H9 (cell line): Measurements from ENCODE around the gene TRIM73. TPM values are rescaled to one million over a fixed set of nuclear protein-coding genes. Genes with fewer than 3 reads are reported as not detected.
"Not testable (repeated sequence)": the region's sequence is repeated elsewhere in the genome, so short reads cannot be mapped to it uniquely, and the experiment has no call there.

Experiments used
- DNase-seq: peaks from one replicate; pipeline ENCODE4 v3.0.0-alpha.2; 2017
- H2AFZ ChIP-seq: one replicate; pipeline ENCODE4 v1.6.1; 2013; ENCODE audit warnings: mild to moderate bottlenecking, low read length, control low read depth, moderate library complexity
- H2AK5ac ChIP-seq: 2 replicates; pipeline ENCODE4 v1.6.1; 2013; ENCODE audit warnings: low read length, control low read depth, mixed read lengths; ENCODE audit not compliant: insufficient read length
- H2BK120ac ChIP-seq: one replicate; pipeline ENCODE4 v1.6.1; 2013; ENCODE audit warnings: low read depth, mild to moderate bottlenecking, low read length, control low read depth, inconsistent platforms; ENCODE audit not compliant: poor library complexity, severe bottlenecking
- H2BK12ac ChIP-seq: 2 replicates; pipeline ENCODE4 v1.6.1; 2013; ENCODE audit warnings: low read length, control low read depth, mixed read lengths, low read depth; ENCODE audit not compliant: insufficient read length
- H2BK15ac ChIP-seq: 2 replicates; pipeline ENCODE4 v1.6.1; 2013; ENCODE audit warnings: low read depth, low read length, control low read depth
- H2BK20ac ChIP-seq: one replicate; pipeline ENCODE4 v1.6.1; 2013; ENCODE audit warnings: low read depth, mild to moderate bottlenecking, low read length, control low read depth, inconsistent platforms; ENCODE audit not compliant: poor library complexity, severe bottlenecking
- H2BK5ac ChIP-seq: 2 replicates; pipeline ENCODE4 v1.6.1; 2013; ENCODE audit warnings: low read length, control low read depth, mixed read lengths; ENCODE audit not compliant: insufficient read length
- H3K14ac ChIP-seq: 2 replicates; pipeline ENCODE4 v1.6.1; 2013; ENCODE audit warnings: low read length, control low read depth; ENCODE audit not compliant: insufficient read depth
- H3K18ac ChIP-seq: 2 replicates; pipeline ENCODE4 v1.6.1; 2013; ENCODE audit warnings: low read depth, mild to moderate bottlenecking, mixed read lengths, low read length, control low read depth; ENCODE audit not compliant: insufficient read length
- H3K23ac ChIP-seq: 2 replicates; pipeline ENCODE4 v1.6.1; 2013; ENCODE audit warnings: low read length, control low read depth, mixed read lengths, low read depth; ENCODE audit not compliant: insufficient read length
- H3K23me2 ChIP-seq: 2 replicates; pipeline ENCODE4 v1.6.1; 2013; ENCODE audit warnings: low read depth, mild to moderate bottlenecking, mixed read lengths, low read length, control low read depth; ENCODE audit not compliant: insufficient read length, poor library complexity, severe bottlenecking
- H3K27ac ChIP-seq: 2 replicates; pipeline ENCODE4 v1.5.1; 2013; ENCODE audit warnings: low read length, control low read depth, mixed read lengths, low read depth; ENCODE audit not compliant: insufficient read length
- H3K27me3 ChIP-seq: 2 replicates; pipeline ENCODE4 v1.6.1; 2013; ENCODE audit warnings: low read length, control low read depth, inconsistent platforms; ENCODE audit not compliant: insufficient read depth
- H3K4ac ChIP-seq: 2 replicates; pipeline ENCODE4 v1.6.1; 2013; ENCODE audit warnings: low read depth, mild to moderate bottlenecking, control low read depth, inconsistent platforms, low read length, moderate library complexity
- H3K4me1 ChIP-seq: 2 replicates; pipeline ENCODE4 v1.6.1; 2013; ENCODE audit warnings: low read length, control low read depth, inconsistent platforms; ENCODE audit not compliant: insufficient read depth
- H3K4me2 ChIP-seq: 2 replicates; pipeline ENCODE4 v1.6.1; 2013; ENCODE audit warnings: low read length, control low read depth, mixed read lengths; ENCODE audit not compliant: insufficient read length, insufficient read depth
- H3K56ac ChIP-seq: 2 replicates; pipeline ENCODE4 v1.6.1; 2013; ENCODE audit warnings: low read depth, mild to moderate bottlenecking, mixed read lengths, low read length, control low read depth; ENCODE audit not compliant: insufficient read length
- H3K79me1 ChIP-seq: 2 replicates; pipeline ENCODE4 v1.6.1; 2013; ENCODE audit warnings: low read depth, mild to moderate bottlenecking, moderate library complexity, low read length, control low read depth, inconsistent platforms; ENCODE audit not compliant: insufficient read depth, poor library complexity, severe bottlenecking
- H3K79me2 ChIP-seq: 2 replicates; pipeline ENCODE4 v1.6.1; 2013; ENCODE audit warnings: low read length, control low read depth, inconsistent platforms; ENCODE audit not compliant: insufficient read depth
- H3K9ac ChIP-seq: 2 replicates; pipeline ENCODE4 v1.6.1; 2013; ENCODE audit warnings: low read length, control low read depth, mixed read lengths; ENCODE audit not compliant: insufficient read length; ENCODE audit errors: extremely low read depth
- H3K9me3 ChIP-seq: one replicate; pipeline ENCODE4 v1.6.1; 2013; ENCODE audit warnings: low read depth, low read length, inconsistent platforms; ENCODE audit not compliant: control insufficient read depth
- H3T11ph ChIP-seq: one replicate; pipeline ENCODE4 v1.6.1; 2013; ENCODE audit warnings: mild to moderate bottlenecking, low read length, control low read depth, inconsistent platforms
- H4K20me1 ChIP-seq: one replicate; pipeline ENCODE4 v1.6.1; 2013; ENCODE audit not compliant: control insufficient read depth, insufficient read length, insufficient read depth
- H4K5ac ChIP-seq: 2 replicates; pipeline ENCODE4 v1.6.1; 2013; ENCODE audit warnings: low read depth, mild to moderate bottlenecking, mixed read lengths, low read length, control low read depth; ENCODE audit not compliant: insufficient read length
- H4K8ac ChIP-seq: replicated peaks from 2 replicates; pipeline ENCODE4 v1.6.1; 2013; ENCODE audit warnings: low read length, control low read depth, mixed read lengths, low read depth; ENCODE audit not compliant: insufficient read length
- H4K91ac ChIP-seq: 2 replicates; pipeline ENCODE4 v1.6.1; 2013; ENCODE audit warnings: low read depth, mild to moderate bottlenecking, moderate library complexity, mixed read lengths, low read length, control low read depth; ENCODE audit not compliant: insufficient read length
- H3K27ac Mint-ChIP-seq, 3 experiments: 2 replicates in 2 of 3; 3 replicates in 1 of 3; pipeline ENCODE4 v1.8.0; 2020 to 2021; ENCODE audit warnings: mixed read lengths in 3 of 3, mild to moderate bottlenecking in 1 of 3, moderate library complexity in 1 of 3
- H3K27me3 Mint-ChIP-seq: 2 replicates; pipeline ENCODE4 v1.8.0; 2021; ENCODE audit warnings: low read depth, mild to moderate bottlenecking, moderate library complexity, mixed read lengths
- H3K36me3 Mint-ChIP-seq, 3 experiments: 2 replicates in 2 of 3; 3 replicates in 1 of 3; pipeline ENCODE4 v1.8.0; 2020 to 2021; ENCODE audit warnings: low read depth in 3 of 3, mixed read lengths in 3 of 3; ENCODE audit not compliant: insufficient read depth in 1 of 3
- H3K4me1 Mint-ChIP-seq, 2 experiments: 2 replicates each; pipeline ENCODE4 v1.8.0; 2020; ENCODE audit warnings: mixed read lengths in 2 of 2
- H3K4me3 Mint-ChIP-seq, 2 experiments: 2 replicates in 1 of 2; 3 replicates in 1 of 2; pipeline ENCODE4 v1.8.0; 2020 to 2021; ENCODE audit warnings: mild to moderate bottlenecking in 2 of 2, mixed read lengths in 2 of 2, moderate library complexity in 1 of 2
- H3K9me3 Mint-ChIP-seq, 2 experiments: 2 replicates in 1 of 2; 3 replicates in 1 of 2; pipeline ENCODE4 v1.8.0; 2020; ENCODE audit warnings: mild to moderate bottlenecking in 2 of 2, mixed read lengths in 2 of 2, moderate library complexity in 1 of 2
- WGBS: extraction: QIAGEN DNeasy Blood & Tissue Kit; methylation state at CpG from one replicate; pipeline ENCODE4 v1.1.7; 2013; ENCODE audit warnings: missing lambda C conversion rate, low lambda C conversion rate, mixed read lengths; ENCODE audit not compliant: insufficient read length; ENCODE audit errors: extremely low coverage; 5-methylcytosine and 5-hydroxymethylcytosine counted together
- total RNA-seq: library from RNA; stranded (reverse); gene quantifications from 2 replicates; pipeline ENCODE4 v1.2.1, GENCODE V29; 2021

TRIM73 gene
- total RNA-seq, 1 experiment from 2014 or later: 2.9 TPM

DNA sequence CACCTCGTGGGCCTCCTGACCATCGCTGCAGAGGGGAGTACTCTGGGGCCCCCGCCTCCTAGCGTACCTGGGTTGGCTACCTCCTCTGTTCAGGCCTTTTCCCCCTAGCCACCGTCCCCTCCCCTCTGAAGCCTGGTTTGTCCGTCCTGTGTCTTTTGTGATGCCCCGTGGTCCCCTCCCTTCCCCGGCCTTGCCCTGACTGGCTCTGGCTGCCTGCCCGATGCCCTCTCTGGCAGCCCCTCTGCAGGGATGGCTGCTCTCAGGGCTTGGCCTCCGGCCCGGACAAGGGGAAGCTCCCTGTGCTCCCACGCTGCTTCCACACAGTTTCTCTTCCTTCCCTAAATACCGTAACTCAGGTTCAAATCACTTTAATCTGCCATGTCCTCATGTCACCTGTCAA lies 24.3 kb downstream of the TRIM73 start:
- H4K8ac ChIP-seq, H2BK120ac ChIP-seq, H3T11ph ChIP-seq, H3K4me1 Mint-ChIP-seq, H3K9ac ChIP-seq, H2AK5ac ChIP-seq, H3K27me3 ChIP-seq, H3K4me1 ChIP-seq, H3K18ac ChIP-seq, H2BK15ac ChIP-seq, H2BK20ac ChIP-seq, H3K27ac ChIP-seq, H3K27me3 Mint-ChIP-seq, H3K23me2 ChIP-seq, H3K23ac ChIP-seq, H2BK5ac ChIP-seq, H3K14ac ChIP-seq, H4K5ac ChIP-seq, H3K4me3 Mint-ChIP-seq, H3K56ac ChIP-seq, H2AFZ ChIP-seq, H4K20me1 ChIP-seq, H3K4me2 ChIP-seq, H3K4ac ChIP-seq, H4K91ac ChIP-seq, H3K79me2 ChIP-seq, H2BK12ac ChIP-seq, H3K79me1 ChIP-seq, H3K9me3 ChIP-seq, H3K9me3 Mint-ChIP-seq: not testable (repeated sequence)
- peak; percentile 25 for DNase-seq
- peaks cover 11 to 49% (median 45%) of the 10 kb centered on the region in 3 experiments for H3K36me3 Mint-ChIP-seq
- peak overlapping the region in 1 of 3 experiments; percentile 40; a peak in 2 of 7 replicates for H3K27ac Mint-ChIP-seq
- WGBS: no CpG with 5 or more reads among the region's 13 CpGs

DNA sequence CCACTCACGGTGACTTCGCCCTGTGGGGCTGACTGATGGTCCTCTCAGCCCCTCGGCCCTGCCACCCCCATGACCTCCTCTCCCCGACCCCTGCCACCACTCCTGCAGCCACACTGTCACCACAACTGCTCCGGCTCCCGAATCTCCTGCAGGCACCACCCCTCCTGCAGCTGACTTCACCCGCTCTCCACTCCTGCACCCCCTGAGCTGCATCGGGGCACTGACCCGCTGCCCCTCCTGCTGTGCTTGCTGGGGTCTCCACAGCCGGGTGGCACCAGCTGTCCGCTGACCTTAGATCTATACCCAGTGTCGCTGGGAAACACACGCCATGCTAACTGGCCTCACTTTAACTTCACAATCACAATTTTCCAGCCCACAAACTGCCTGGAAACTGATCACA lies 24.7 kb downstream of the TRIM73 start:
- H3K27me3 ChIP-seq, H2BK12ac ChIP-seq, H2AFZ ChIP-seq, H3K9ac ChIP-seq, H3T11ph ChIP-seq, H3K18ac ChIP-seq, H3K23ac ChIP-seq, H3K79me2 ChIP-seq, H3K79me1 ChIP-seq, H2BK20ac ChIP-seq, H2BK5ac ChIP-seq, H2BK120ac ChIP-seq, H2AK5ac ChIP-seq, H3K14ac ChIP-seq, H3K27me3 Mint-ChIP-seq, H3K9me3 ChIP-seq, H4K8ac ChIP-seq, H4K20me1 ChIP-seq, H2BK15ac ChIP-seq, H3K27ac ChIP-seq, H3K4me2 ChIP-seq, H4K91ac ChIP-seq, H3K4me1 ChIP-seq, H4K5ac ChIP-seq, H3K56ac ChIP-seq, H3K4ac ChIP-seq, H3K4me1 Mint-ChIP-seq, H3K23me2 ChIP-seq, H3K9me3 Mint-ChIP-seq: not testable (repeated sequence)
- Mint-ChIP-seq H3K4me3 (peak overlapping the region in 1 of 2 experiments; percentile 20; a peak in 1 of 5 replicates), H3K27ac (peak overlapping the region in 2 of 3 experiments; percentile 40 to 89; a peak in 2 of 7 replicates), H3K36me3 (peaks cover 11 to 51% (median 46%) of the 10 kb centered on the region in 3 experiments)
- peak; percentile 9 for DNase-seq
- no CpG with 5 or more reads among the region's 13 CpGs for WGBS
